Measurements from ENCODE around the gene FAM76A. TPM values are rescaled to one million over a fixed set of nuclear protein-coding genes. Genes with fewer than 3 reads are reported as not detected.
"Not testable (repeated sequence)": the region's sequence is repeated elsewhere in the genome, so short reads cannot be mapped to it uniquely, and the experiment has no call there.

FAM76A gene
- total and polyA plus RNA-seq, 4 donors: 1.7 to 7.4 (median 4.9) TPM

DNA sequence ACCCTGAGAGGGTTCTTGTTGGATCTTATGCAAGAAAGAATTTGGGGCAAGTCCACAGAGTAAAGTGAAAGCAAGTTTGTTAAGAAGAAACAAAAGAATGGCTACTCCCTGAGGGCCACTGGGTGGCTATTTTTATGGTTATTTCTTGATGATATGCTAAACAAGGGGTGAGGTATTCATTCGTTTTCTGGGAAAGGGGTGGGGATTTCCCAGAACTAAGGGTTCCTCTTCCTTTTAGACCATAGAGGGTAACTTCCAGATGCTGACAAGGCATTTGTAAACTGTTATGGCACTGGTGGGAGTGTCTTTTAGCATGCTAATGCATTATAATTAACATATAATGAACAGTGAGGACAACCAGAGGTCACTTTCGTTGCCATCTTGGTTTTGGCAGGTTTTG is 35.6 kb upstream of the FAM76A start:
- no peaks in the 10 kb centered on the region for H3K4me1 ChIP-seq (ENCODE audit: control insufficient read depth in 4 of 4, insufficient read depth in 4 of 4, low read length in 3 of 4)
- no peak overlapping the region for H3K9ac ChIP-seq (ENCODE audit: low read depth in 1 of 2, low read length in 2 of 2)
- no peak overlapping the region for H3K4me3 ChIP-seq (ENCODE audit: low read depth in 1 of 3, low read length in 3 of 3)
- H3K27ac ChIP-seq (ENCODE audit: low read depth in 1 of 2, low read length in 2 of 2): no peak overlapping the region
- no peaks in the 10 kb centered on the region for H3K36me3 ChIP-seq (ENCODE audit: control insufficient read depth in 4 of 4, insufficient read depth in 3 of 4, low read depth in 1 of 4, low read length in 3 of 4)
- 67% methylated on average over 2 of the region's 2 CpGs for WGBS
- no peak for TF ChIP-seq JUND (IDR thresholded peaks at IDR 0.05)
- TF ChIP-seq NR2F2 (IDR thresholded peaks at IDR 0.05): no peak
- TF ChIP-seq, protein P1, sequence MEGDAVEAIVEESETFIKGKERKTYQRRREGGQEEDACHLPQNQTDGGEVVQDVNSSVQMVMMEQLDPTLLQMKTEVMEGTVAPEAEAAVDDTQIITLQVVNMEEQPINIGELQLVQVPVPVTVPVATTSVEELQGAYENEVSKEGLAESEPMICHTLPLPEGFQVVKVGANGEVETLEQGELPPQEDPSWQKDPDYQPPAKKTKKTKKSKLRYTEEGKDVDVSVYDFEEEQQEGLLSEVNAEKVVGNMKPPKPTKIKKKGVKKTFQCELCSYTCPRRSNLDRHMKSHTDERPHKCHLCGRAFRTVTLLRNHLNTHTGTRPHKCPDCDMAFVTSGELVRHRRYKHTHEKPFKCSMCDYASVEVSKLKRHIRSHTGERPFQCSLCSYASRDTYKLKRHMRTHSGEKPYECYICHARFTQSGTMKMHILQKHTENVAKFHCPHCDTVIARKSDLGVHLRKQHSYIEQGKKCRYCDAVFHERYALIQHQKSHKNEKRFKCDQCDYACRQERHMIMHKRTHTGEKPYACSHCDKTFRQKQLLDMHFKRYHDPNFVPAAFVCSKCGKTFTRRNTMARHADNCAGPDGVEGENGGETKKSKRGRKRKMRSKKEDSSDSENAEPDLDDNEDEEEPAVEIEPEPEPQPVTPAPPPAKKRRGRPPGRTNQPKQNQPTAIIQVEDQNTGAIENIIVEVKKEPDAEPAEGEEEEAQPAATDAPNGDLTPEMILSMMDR (IDR thresholded peaks at IDR 0.05; ENCODE audit: low read depth, low read length, missing input control): no peak
- no peak for TF ChIP-seq TAF1 (conservative IDR thresholded peaks at IDR 0.05)
- no peak for TF ChIP-seq FOXA2 (IDR thresholded peaks at IDR 0.05)
- no peak for TF ChIP-seq EGR1 (IDR thresholded peaks at IDR 0.05; ENCODE audit: low read depth in 2 of 2)
- TF ChIP-seq GABPA (IDR thresholded peaks at IDR 0.05 in 1 of 2, conservative IDR thresholded peaks at IDR 0.05 in 1 of 2): no peak
- TF ChIP-seq, protein P2, sequence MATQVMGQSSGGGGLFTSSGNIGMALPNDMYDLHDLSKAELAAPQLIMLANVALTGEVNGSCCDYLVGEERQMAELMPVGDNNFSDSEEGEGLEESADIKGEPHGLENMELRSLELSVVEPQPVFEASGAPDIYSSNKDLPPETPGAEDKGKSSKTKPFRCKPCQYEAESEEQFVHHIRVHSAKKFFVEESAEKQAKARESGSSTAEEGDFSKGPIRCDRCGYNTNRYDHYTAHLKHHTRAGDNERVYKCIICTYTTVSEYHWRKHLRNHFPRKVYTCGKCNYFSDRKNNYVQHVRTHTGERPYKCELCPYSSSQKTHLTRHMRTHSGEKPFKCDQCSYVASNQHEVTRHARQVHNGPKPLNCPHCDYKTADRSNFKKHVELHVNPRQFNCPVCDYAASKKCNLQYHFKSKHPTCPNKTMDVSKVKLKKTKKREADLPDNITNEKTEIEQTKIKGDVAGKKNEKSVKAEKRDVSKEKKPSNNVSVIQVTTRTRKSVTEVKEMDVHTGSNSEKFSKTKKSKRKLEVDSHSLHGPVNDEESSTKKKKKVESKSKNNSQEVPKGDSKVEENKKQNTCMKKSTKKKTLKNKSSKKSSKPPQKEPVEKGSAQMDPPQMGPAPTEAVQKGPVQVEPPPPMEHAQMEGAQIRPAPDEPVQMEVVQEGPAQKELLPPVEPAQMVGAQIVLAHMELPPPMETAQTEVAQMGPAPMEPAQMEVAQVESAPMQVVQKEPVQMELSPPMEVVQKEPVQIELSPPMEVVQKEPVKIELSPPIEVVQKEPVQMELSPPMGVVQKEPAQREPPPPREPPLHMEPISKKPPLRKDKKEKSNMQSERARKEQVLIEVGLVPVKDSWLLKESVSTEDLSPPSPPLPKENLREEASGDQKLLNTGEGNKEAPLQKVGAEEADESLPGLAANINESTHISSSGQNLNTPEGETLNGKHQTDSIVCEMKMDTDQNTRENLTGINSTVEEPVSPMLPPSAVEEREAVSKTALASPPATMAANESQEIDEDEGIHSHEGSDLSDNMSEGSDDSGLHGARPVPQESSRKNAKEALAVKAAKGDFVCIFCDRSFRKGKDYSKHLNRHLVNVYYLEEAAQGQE (IDR thresholded peaks at IDR 0.05): no peak
- TF ChIP-seq RAD21 (IDR thresholded peaks at IDR 0.05): no peak
- TF ChIP-seq, protein P3, sequence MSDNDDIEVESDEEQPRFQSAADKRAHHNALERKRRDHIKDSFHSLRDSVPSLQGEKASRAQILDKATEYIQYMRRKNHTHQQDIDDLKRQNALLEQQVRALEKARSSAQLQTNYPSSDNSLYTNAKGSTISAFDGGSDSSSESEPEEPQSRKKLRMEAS (IDR thresholded peaks at IDR 0.05): no peak
- TF ChIP-seq, protein P4, sequence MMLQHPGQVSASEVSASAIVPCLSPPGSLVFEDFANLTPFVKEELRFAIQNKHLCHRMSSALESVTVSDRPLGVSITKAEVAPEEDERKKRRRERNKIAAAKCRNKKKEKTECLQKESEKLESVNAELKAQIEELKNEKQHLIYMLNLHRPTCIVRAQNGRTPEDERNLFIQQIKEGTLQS (IDR thresholded peaks at IDR 0.05): no peak
- TF ChIP-seq HNF4G (IDR thresholded peaks at IDR 0.05): no peak
- DNase-seq (ENCODE audit: low spot score): no peak
- no peaks in the 10 kb centered on the region for H3K9me3 ChIP-seq (ENCODE audit: control insufficient read depth in 4 of 4, low read length in 3 of 4)
- H3K27me3 ChIP-seq (ENCODE audit: control insufficient read depth in 4 of 4, insufficient read depth in 4 of 4, low read length in 3 of 4): no peaks in the 10 kb centered on the region

DNA sequence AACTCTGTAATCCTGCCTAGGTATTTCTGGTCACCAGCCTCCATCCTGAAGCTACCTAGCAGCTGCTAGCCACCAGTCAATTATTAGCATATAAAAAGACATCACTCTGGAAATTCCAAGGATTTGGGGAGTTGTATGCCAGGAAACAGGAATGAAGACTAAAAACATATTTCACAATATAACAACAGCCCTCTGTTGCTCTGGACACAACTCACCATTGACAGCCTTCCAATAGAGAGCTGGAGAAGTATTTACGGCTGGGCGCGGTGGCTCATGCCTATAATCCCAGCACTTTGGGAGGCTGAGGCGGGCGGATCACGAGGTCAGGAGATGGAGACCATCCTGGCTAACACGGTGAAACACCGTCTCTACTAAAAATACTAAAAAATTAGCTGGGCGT is 28.9 kb upstream of the FAM76A start:
- H3K27me3 ChIP-seq (ENCODE audit: control insufficient read depth in 4 of 4, insufficient read depth in 4 of 4, low read length in 3 of 4); H3K27ac ChIP-seq (ENCODE audit: low read depth in 1 of 2, low read length in 2 of 2); H3K9me3 ChIP-seq (ENCODE audit: control insufficient read depth in 4 of 4, low read length in 3 of 4); DNase-seq (ENCODE audit: low spot score); H3K4me3 ChIP-seq (ENCODE audit: low read depth in 1 of 3, low read length in 3 of 3); H3K4me1 ChIP-seq (ENCODE audit: control insufficient read depth in 4 of 4, insufficient read depth in 4 of 4, low read length in 3 of 4); H3K9ac ChIP-seq (ENCODE audit: low read depth in 1 of 2, low read length in 2 of 2); H3K36me3 ChIP-seq (ENCODE audit: control insufficient read depth in 4 of 4, insufficient read depth in 3 of 4, low read depth in 1 of 4, low read length in 3 of 4): not testable (repeated sequence)
- WGBS: 79% methylated on average over 9 of the region's 9 CpGs

DNA sequence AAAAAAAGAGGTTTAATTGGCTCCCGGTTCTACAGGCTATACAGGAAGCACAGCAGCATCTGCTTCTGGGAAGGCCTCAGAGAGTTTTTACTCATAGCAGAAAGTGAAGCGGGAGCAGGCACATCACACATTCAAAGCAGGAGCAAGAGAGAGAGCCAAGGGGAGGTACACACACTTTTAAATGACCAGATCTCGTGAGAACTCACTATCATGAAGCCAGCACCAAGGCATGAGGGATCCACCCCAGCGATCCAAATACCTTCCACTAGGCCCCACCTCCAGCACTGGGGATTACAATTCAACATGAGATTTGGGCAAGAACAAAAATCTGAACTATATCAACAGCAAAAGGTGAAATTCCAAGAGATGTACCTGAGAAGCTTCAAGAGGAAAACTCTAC is 20.8 kb upstream of the FAM76A start:
- Histone ChIP-seq H3K27ac (ENCODE audit: low read depth in 1 of 2, low read length in 2 of 2) (no peak overlapping the region), H3K9me3 (ENCODE audit: control insufficient read depth in 4 of 4, low read length in 3 of 4) (peaks cover 0 to 3% (median 0%) of the 10 kb centered on the region in 4 donors), H3K9ac (ENCODE audit: low read depth in 1 of 2, low read length in 2 of 2) (no peak overlapping the region), H3K36me3 (ENCODE audit: control insufficient read depth in 4 of 4, insufficient read depth in 3 of 4, low read depth in 1 of 4, low read length in 3 of 4) (no peaks in the 10 kb centered on the region), H3K27me3 (ENCODE audit: control insufficient read depth in 4 of 4, insufficient read depth in 4 of 4, low read length in 3 of 4) (no peaks in the 10 kb centered on the region), H3K4me3 (ENCODE audit: low read depth in 1 of 3, low read length in 3 of 3) (no peak overlapping the region), H3K4me1 (ENCODE audit: control insufficient read depth in 4 of 4, insufficient read depth in 4 of 4, low read length in 3 of 4) (no peaks in the 10 kb centered on the region)
- TF ChIP-seq HNF4G (IDR thresholded peaks at IDR 0.05): no peak
- TF ChIP-seq, protein P4 (IDR thresholded peaks at IDR 0.05): no peak
- TF ChIP-seq JUND (IDR thresholded peaks at IDR 0.05): no peak
- no peak for TF ChIP-seq HNF4A (conservative IDR thresholded peaks at IDR 0.05)
- no peak for TF ChIP-seq GABPA (IDR thresholded peaks at IDR 0.05 in 1 of 2, conservative IDR thresholded peaks at IDR 0.05 in 1 of 2)
- no peak for TF ChIP-seq RAD21 (IDR thresholded peaks at IDR 0.05)
- TF ChIP-seq TAF1 (conservative IDR thresholded peaks at IDR 0.05): no peak
- no peak for TF ChIP-seq FOXA2 (IDR thresholded peaks at IDR 0.05)
- TF ChIP-seq SP1 (IDR thresholded peaks at IDR 0.05): no peak
- TF ChIP-seq, protein P5, sequence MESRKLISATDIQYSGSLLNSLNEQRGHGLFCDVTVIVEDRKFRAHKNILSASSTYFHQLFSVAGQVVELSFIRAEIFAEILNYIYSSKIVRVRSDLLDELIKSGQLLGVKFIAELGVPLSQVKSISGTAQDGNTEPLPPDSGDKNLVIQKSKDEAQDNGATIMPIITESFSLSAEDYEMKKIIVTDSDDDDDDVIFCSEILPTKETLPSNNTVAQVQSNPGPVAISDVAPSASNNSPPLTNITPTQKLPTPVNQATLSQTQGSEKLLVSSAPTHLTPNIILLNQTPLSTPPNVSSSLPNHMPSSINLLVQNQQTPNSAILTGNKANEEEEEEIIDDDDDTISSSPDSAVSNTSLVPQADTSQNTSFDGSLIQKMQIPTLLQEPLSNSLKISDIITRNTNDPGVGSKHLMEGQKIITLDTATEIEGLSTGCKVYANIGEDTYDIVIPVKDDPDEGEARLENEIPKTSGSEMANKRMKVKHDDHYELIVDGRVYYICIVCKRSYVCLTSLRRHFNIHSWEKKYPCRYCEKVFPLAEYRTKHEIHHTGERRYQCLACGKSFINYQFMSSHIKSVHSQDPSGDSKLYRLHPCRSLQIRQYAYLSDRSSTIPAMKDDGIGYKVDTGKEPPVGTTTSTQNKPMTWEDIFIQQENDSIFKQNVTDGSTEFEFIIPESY (IDR thresholded peaks at IDR 0.05): no peak
- no peak for DNase-seq (ENCODE audit: low spot score)
- 88% methylated on average over 4 of the region's 4 CpGs for WGBS
